D721Med (cell line): ENCODE data around the gene ZNF226.
"Not testable (repeated sequence)": the region's sequence is repeated elsewhere in the genome, so short reads cannot be mapped to it uniquely, and the experiment has no call there.

Experiments used
- DNase-seq: peaks from one replicate; pipeline ENCODE4 v3.0.0; 2011; ENCODE audit warnings: low spot score; ENCODE audit not compliant: insufficient read length
- FAIRE-seq: peaks from 2 replicates; lab custom pipeline; 2011; peaks lifted over from hg19 to GRCh38; lab: Jason Lieb, UNC
- TF ChIP-seq, protein P1 (sequence below): IDR thresholded peaks from 2 replicates; pipeline ENCODE4 v1.5.1; 2012; ENCODE audit warnings: mild to moderate bottlenecking, control low read depth; ENCODE audit not compliant: insufficient read depth; ENCODE audit errors: missing control alignments

The ZNF226 gene

GRCh38 chr19:44164673-44165512 lies at the start of gene ZNF226:
Gene ZNF226 (plus strand): TSS chr19:44165100. CDS start chr19:44170081, 4,981 bp downstream.
- TF ChIP-seq, protein P1, sequence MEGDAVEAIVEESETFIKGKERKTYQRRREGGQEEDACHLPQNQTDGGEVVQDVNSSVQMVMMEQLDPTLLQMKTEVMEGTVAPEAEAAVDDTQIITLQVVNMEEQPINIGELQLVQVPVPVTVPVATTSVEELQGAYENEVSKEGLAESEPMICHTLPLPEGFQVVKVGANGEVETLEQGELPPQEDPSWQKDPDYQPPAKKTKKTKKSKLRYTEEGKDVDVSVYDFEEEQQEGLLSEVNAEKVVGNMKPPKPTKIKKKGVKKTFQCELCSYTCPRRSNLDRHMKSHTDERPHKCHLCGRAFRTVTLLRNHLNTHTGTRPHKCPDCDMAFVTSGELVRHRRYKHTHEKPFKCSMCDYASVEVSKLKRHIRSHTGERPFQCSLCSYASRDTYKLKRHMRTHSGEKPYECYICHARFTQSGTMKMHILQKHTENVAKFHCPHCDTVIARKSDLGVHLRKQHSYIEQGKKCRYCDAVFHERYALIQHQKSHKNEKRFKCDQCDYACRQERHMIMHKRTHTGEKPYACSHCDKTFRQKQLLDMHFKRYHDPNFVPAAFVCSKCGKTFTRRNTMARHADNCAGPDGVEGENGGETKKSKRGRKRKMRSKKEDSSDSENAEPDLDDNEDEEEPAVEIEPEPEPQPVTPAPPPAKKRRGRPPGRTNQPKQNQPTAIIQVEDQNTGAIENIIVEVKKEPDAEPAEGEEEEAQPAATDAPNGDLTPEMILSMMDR: no peak
- DNase-seq: peak; percentile 38
- peak; percentile 94 for FAIRE-seq

DNA sequence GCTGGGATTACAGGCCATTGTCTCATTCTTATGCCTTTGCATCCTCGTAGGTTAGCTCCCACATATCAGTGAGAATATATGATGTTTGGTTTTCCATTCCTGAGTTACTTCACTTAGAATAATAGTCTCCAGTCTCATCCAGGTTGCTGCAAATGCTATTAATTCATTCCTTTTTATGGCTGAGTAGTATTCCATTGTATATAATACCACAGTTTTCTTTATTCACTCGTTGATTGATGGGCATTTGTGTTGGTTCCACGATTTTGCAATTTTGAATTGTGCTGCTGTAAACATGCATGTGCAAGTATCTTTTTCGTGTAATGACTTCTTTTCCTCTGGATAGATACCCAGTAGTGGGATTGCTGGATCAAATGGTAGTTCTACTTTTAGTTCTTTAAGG lies 43.7 kb upstream of the ZNF226 start:
- FAIRE-seq: not testable (repeated sequence)

GRCh38 chr19:44131955-44132354 lies 32.9 kb upstream of the ZNF226 start:
- no peak for FAIRE-seq
- no peak for DNase-seq
- TF ChIP-seq, protein P1: no peak

More for the DNA sequence above, 43.7 kb upstream of the ZNF226 start:
- DNase-seq: not testable (repeated sequence)

- TF ChIP-seq, protein P1: no peak
- peak; percentile 83 for DNase-seq
- no peak for FAIRE-seq
Measured at GRCh38 chr19:44141191-44142058, 23.5 kb upstream of the ZNF226 start, which contains the start of gene ZNF234. Gene ZNF234 (plus strand): TSS chr19:44141554. CDS start chr19:44144633, 3,079 bp downstream.

- FAIRE-seq (no peak), DNase-seq (no peak)
- TF ChIP-seq, protein P1: no peak
Measured at GRCh38 chr19:44142059-44142433, 22.9 kb upstream of the ZNF226 start.

DNA sequence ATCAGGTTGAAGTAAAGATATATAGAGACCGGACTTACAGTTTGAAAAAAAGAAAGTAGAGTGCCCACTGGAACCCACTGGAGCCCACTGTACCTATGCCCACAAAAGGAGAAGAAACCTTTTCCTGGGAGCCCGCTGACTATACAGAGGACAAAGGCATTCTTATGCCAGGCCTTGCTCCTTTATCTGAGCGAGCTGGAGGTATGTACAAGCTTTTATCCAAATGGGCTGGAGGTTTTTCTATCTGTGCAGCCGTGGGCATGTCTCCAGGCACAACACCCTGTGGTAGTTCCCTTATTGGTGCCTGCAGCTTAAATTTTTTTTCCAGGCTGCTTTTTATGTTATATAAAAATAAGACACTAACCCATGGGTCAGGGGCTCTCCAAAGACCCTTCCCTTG lies 15.1 kb upstream of the ZNF226 start:
- TF ChIP-seq, protein P1: no peak
- FAIRE-seq (no peak), DNase-seq (no peak)

- FAIRE-seq (no peak), DNase-seq (no peak)
- TF ChIP-seq, protein P1: no peak
Measured at GRCh38 chr19:44151491-44151890, 13.4 kb upstream of the ZNF226 start.
